GM23338 (cell line): ENCODE data around the gene SFI1. TPM values are rescaled to one million over a fixed set of nuclear protein-coding genes. Genes with fewer than 3 reads are reported as not detected.

Experiments used
- ATAC-seq: fragments of 200-7000 bp; cut with Tn5 transposase; 3 replicates; pipeline ENCODE4 v1.9.1; 2020
- DNase-seq: peaks from one replicate; pipeline ENCODE4 v3.0.0-alpha.2; 2015; ENCODE audit warnings: low spot score
- H2AFZ ChIP-seq: fragments of 200-600 bp; sonication (generic); 2 replicates; pipeline ENCODE4 v1.8.0; 2016; ENCODE audit warnings: antibody characterized with exemption, mild to moderate bottlenecking, moderate library complexity
- H3F3A ChIP-seq: fragments of 200-600 bp; sonication (generic); replicated peaks from 2 replicates; pipeline ENCODE4 v1.8.0; 2017; ENCODE audit warnings: antibody characterized with exemption, mixed run types, low read depth
- H3K27ac ChIP-seq: fragments of 200-600 bp; sonication (generic); 2 replicates; pipeline ENCODE4 v1.6.1; 2016; ENCODE audit warnings: low read depth
- H3K27me3 ChIP-seq: fragments of 200-600 bp; sonication (generic); 2 replicates; pipeline ENCODE4 v1.8.0; 2016; ENCODE audit warnings: mild to moderate bottlenecking, mixed run types, moderate library complexity; ENCODE audit not compliant: insufficient read depth
- H3K36me3 ChIP-seq: fragments of 200-600 bp; sonication (generic); 2 replicates; pipeline ENCODE4 v1.8.0; 2016; ENCODE audit warnings: mild to moderate bottlenecking; ENCODE audit not compliant: insufficient read depth
- H3K4me1 ChIP-seq: fragments of 200-600 bp; sonication (generic); 2 replicates; pipeline ENCODE4 v1.8.0; 2016; ENCODE audit warnings: mild to moderate bottlenecking, moderate library complexity; ENCODE audit not compliant: insufficient read depth
- H3K4me2 ChIP-seq: fragments of 200-600 bp; sonication (generic); 2 replicates; pipeline ENCODE4 v1.7.1; 2017; ENCODE audit warnings: mixed run types
- H3K4me3 ChIP-seq: fragments of 200-600 bp; sonication (generic); 2 replicates; pipeline ENCODE4 v1.6.1; 2016; ENCODE audit warnings: mixed run types
- H3K79me2 ChIP-seq: fragments of 200-600 bp; sonication (generic); replicated peaks from 2 replicates; pipeline ENCODE4 v1.8.0; 2017; ENCODE audit warnings: mild to moderate bottlenecking; ENCODE audit not compliant: insufficient read depth
- H3K9me2 ChIP-seq: fragments of 200-600 bp; sonication (generic); 2 replicates; pipeline ENCODE4 v1.8.0; 2017; ENCODE audit not compliant: insufficient read depth
- H4K20me1 ChIP-seq: fragments of 200-600 bp; sonication (generic); replicated peaks from 2 replicates; pipeline ENCODE4 v1.8.0; 2017; ENCODE audit warnings: mild to moderate bottlenecking; ENCODE audit not compliant: insufficient read depth
- H3K27ac Mint-ChIP-seq: 2 replicates; pipeline ENCODE4 v1.8.0; 2020; ENCODE audit warnings: inconsistent platforms, mild to moderate bottlenecking, moderate library complexity, mixed read lengths
- H3K27me3 Mint-ChIP-seq: 3 replicates; pipeline ENCODE4 v1.8.0; 2022; ENCODE audit warnings: low read depth, mild to moderate bottlenecking, moderate library complexity, mixed read lengths, inconsistent platforms; ENCODE audit not compliant: insufficient read depth, poor library complexity
- H3K36me3 Mint-ChIP-seq: 3 replicates; pipeline ENCODE4 v1.8.0; 2021; ENCODE audit warnings: low read depth, mild to moderate bottlenecking, inconsistent platforms, moderate library complexity, mixed read lengths
- H3K4me1 Mint-ChIP-seq: 3 replicates; pipeline ENCODE4 v1.8.0; 2020; ENCODE audit warnings: mild to moderate bottlenecking, inconsistent platforms, mixed read lengths
- H3K4me3 Mint-ChIP-seq: 3 replicates; pipeline ENCODE4 v1.8.0; 2021; ENCODE audit warnings: moderate library complexity, mild to moderate bottlenecking, inconsistent platforms, mixed read lengths
- H3K9me3 Mint-ChIP-seq: 3 replicates; pipeline ENCODE4 v1.8.0; 2020; ENCODE audit warnings: moderate library complexity, mild to moderate bottlenecking, inconsistent platforms, mixed read lengths
- CREB1 ChIP-seq: fragments of 250-450 bp; sonication (Bioruptor Pico); IDR thresholded peaks from 2 replicates; pipeline ENCODE4 v1.5.0; 2020; ENCODE audit warnings: low read depth, mild to moderate bottlenecking, moderate library complexity
- CTCF ChIP-seq, 2 experiments: fragments of 200-600 bp in 1 of 2; sonication (generic) in 1 of 2; conservative IDR thresholded peaks; 2 replicates each; pipeline versions ENCODE4 v1.5.1 to v1.6.1; 2016 to 2017; ENCODE audit warnings: antibody characterized with exemption in 2 of 2, low read depth in 2 of 2, mild to moderate bottlenecking in 2 of 2, moderate library complexity in 1 of 2
- ETS1 ChIP-seq: IDR thresholded peaks from 2 replicates; pipeline ENCODE4 v1.6.1; 2016; ENCODE audit warnings: antibody characterized with exemption
- EZH2 ChIP-seq: fragments of 200-600 bp; sonication (generic); IDR thresholded peaks from one replicate; pipeline ENCODE4 v1.8.0; 2017; ENCODE audit warnings: antibody characterized with exemption, mild to moderate bottlenecking, low read depth; ENCODE audit not compliant: unreplicated experiment
- EZH2phosphoT487 ChIP-seq: fragments of 200-600 bp; sonication (generic); IDR thresholded peaks from one replicate; pipeline ENCODE4 v1.8.1; 2018; ENCODE audit warnings: antibody characterized with exemption; ENCODE audit not compliant: unreplicated experiment
- JUNB ChIP-seq: IDR thresholded peaks from one replicate; pipeline ENCODE4 v1.6.1; 2016; ENCODE audit warnings: antibody characterized with exemption; ENCODE audit not compliant: unreplicated experiment
- NANOG ChIP-seq: IDR thresholded peaks from 2 replicates; pipeline ENCODE4 v1.6.1; 2016; ENCODE audit warnings: antibody characterized with exemption, borderline replicate concordance
- POLR2AphosphoS5 ChIP-seq: IDR thresholded peaks from 2 replicates; pipeline ENCODE4 v1.6.1; 2016; ENCODE audit warnings: antibody characterized with exemption, low read depth
- REST ChIP-seq: IDR thresholded peaks from one replicate; pipeline ENCODE4 v1.6.1; 2018; ENCODE audit warnings: antibody characterized with exemption; ENCODE audit not compliant: unreplicated experiment
- STAT1 ChIP-seq: IDR thresholded peaks from one replicate; pipeline ENCODE4 v1.6.1; 2016; ENCODE audit warnings: antibody characterized with exemption; ENCODE audit not compliant: unreplicated experiment
- ZNF114 ChIP-seq: fragments of 250-450 bp; sonication (Bioruptor Pico); IDR thresholded peaks from 2 replicates; pipeline ENCODE4 v1.5.0; 2020; ENCODE audit warnings: mild to moderate bottlenecking, moderate library complexity
- ZNF331 ChIP-seq: fragments of 250-450 bp; sonication (Bioruptor Pico); IDR thresholded peaks from 2 replicates; pipeline ENCODE4 v1.5.0; 2020; ENCODE audit warnings: low read depth, mild to moderate bottlenecking, moderate library complexity
- polyA plus RNA-seq: library from polyadenylated mRNA; unstranded; fragments of >200 nt; fragmentation: Nextera tagmentation; extraction: Ambion mirVana; gene quantifications from 2 replicates; pipeline ENCODE4 v1.2.1, GENCODE V29; 2016
- total RNA-seq: library from RNA; depleted of rRNA; stranded (reverse); fragments of >200 nt; shearing (Covaris generic); gene quantifications from 2 replicates; pipeline ENCODE4 v1.2.3, GENCODE V29; 2014
- TF ChIP-seq, protein P1 (sequence below): fragments of 250-450 bp; sonication (Bioruptor Pico); IDR thresholded peaks from 2 replicates; pipeline ENCODE4 v1.5.0; 2020; ENCODE audit warnings: mild to moderate bottlenecking, moderate library complexity

The SFI1 gene
- total and polyA plus RNA-seq, 2 experiments from 2014 or later: 16.7 to 25.6 TPM

GRCh38 chr22:31567196-31567595, 70.9 kb downstream of the SFI1 start (continued):
- TF ChIP-seq, protein P1, sequence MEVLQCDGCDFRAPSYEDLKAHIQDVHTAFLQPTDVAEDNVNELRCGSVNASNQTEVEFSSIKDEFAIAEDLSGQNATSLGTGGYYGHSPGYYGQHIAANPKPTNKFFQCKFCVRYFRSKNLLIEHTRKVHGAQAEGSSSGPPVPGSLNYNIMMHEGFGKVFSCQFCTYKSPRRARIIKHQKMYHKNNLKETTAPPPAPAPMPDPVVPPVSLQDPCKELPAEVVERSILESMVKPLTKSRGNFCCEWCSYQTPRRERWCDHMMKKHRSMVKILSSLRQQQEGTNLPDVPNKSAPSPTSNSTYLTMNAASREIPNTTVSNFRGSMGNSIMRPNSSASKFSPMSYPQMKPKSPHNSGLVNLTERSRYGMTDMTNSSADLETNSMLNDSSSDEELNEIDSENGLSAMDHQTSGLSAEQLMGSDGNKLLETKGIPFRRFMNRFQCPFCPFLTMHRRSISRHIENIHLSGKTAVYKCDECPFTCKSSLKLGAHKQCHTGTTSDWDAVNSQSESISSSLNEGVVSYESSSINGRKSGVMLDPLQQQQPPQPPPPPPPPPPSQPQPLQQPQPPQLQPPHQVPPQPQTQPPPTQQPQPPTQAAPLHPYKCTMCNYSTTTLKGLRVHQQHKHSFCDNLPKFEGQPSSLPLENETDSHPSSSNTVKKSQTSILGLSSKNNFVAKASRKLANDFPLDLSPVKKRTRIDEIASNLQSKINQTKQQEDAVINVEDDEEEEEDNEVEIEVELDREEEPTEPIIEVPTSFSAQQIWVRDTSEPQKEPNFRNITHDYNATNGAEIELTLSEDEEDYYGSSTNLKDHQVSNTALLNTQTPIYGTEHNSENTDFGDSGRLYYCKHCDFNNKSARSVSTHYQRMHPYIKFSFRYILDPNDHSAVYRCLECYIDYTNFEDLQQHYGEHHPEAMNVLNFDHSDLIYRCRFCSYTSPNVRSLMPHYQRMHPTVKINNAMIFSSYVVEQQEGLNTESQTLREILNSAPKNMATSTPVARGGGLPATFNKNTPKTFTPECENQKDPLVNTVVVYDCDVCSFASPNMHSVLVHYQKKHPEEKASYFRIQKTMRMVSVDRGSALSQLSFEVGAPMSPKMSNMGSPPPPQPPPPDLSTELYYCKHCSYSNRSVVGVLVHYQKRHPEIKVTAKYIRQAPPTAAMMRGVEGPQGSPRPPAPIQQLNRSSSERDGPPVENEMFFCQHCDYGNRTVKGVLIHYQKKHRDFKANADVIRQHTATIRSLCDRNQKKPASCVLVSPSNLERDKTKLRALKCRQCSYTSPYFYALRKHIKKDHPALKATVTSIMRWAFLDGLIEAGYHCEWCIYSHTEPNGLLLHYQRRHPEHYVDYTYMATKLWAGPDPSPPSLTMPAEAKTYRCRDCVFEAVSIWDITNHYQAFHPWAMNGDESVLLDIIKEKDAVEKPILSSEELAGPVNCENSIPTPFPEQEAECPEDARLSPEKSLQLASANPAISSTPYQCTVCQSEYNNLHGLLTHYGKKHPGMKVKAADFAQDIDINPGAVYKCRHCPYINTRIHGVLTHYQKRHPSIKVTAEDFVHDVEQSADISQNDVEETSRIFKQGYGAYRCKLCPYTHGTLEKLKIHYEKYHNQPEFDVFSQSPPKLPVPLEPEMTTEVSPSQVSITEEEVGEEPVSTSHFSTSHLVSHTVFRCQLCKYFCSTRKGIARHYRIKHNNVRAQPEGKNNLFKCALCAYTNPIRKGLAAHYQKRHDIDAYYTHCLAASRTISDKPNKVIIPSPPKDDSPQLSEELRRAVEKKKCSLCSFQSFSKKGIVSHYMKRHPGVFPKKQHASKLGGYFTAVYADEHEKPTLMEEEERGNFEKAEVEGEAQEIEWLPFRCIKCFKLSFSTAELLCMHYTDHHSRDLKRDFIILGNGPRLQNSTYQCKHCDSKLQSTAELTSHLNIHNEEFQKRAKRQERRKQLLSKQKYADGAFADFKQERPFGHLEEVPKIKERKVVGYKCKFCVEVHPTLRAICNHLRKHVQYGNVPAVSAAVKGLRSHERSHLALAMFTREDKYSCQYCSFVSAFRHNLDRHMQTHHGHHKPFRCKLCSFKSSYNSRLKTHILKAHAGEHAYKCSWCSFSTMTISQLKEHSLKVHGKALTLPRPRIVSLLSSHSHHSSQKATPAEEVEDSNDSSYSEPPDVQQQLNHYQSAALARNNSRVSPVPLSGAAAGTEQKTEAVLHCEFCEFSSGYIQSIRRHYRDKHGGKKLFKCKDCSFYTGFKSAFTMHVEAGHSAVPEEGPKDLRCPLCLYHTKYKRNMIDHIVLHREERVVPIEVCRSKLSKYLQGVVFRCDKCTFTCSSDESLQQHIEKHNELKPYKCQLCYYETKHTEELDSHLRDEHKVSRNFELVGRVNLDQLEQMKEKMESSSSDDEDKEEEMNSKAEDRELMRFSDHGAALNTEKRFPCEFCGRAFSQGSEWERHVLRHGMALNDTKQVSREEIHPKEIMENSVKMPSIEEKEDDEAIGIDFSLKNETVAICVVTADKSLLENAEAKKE: no peak
- no peak for TF ChIP-seq ZNF331 (CRISPR knock-in tag)
- TF ChIP-seq EZH2phosphoT487: no peak

- DNase-seq (no peak), ATAC-seq (no peak)
- H3K9me3 Mint-ChIP-seq: no peaks in the 10 kb centered on the region; the same call in 2 of the 3 replicates
- Histone ChIP-seq H3K36me3 (no peaks in the 10 kb centered on the region; the same call in 1 of the 2 replicates), H2AFZ (no peak overlapping the region), H3K27me3 (no peaks in the 10 kb centered on the region), H3K27ac (no peak overlapping the region), H4K20me1 (no peaks in the 10 kb centered on the region), H3K79me2 (no peaks in the 10 kb centered on the region), H3K9me2 (no peaks in the 10 kb centered on the region), H3K4me1 (no peaks in the 10 kb centered on the region), H3F3A (no peaks in the 10 kb centered on the region), H3K4me3 (no peak overlapping the region), H3K4me2 (no peak overlapping the region)
- no peaks in the 10 kb centered on the region for H3K4me1 Mint-ChIP-seq
- no peak overlapping the region for H3K4me3 Mint-ChIP-seq
- H3K27ac Mint-ChIP-seq: no peak overlapping the region
- H3K36me3 Mint-ChIP-seq: peaks cover 8% of the 10 kb centered on the region; the same call in 2 of the 3 replicates
- no peaks in the 10 kb centered on the region for H3K27me3 Mint-ChIP-seq
- TF ChIP-seq EZH2: no peak
- no peak for TF ChIP-seq REST
- no peak for TF ChIP-seq CREB1 (CRISPR knock-in tag)
- no peak for TF ChIP-seq CTCF (conservative IDR thresholded peaks at IDR 0.05; ENCODE audit: low read depth in 2 of 2)
- no peak for TF ChIP-seq EZH2phosphoT487
- TF ChIP-seq POLR2AphosphoS5: no peak
- TF ChIP-seq ETS1: no peak
- TF ChIP-seq ZNF114 (CRISPR knock-in tag): no peak
- TF ChIP-seq JUNB: no peak
- no peak for TF ChIP-seq STAT1
- no peak for TF ChIP-seq NANOG
Measured at GRCh38 chr22:31567702-31568101, 71.4 kb downstream of the SFI1 start.
